Suprapubic skin (tissue), 3 donors: ENCODE data around the gene ITFG2.

Source experiments
- POLR2AphosphoS5 ChIP-seq, 3 donors: sonication (generic); formaldehyde crosslinking; IDR thresholded peaks; one replicate each; pipeline ENCODE4 v1.6.1; 2017; ENCODE audit warnings: antibody characterized with exemption in 3 of 3
- TF ChIP-seq, protein P1 (sequence below), 2 donors: fragments of 200-600 bp in 1 of 2; fragments of 450-650 bp in 1 of 2; sonication (generic) in 1 of 2; IDR thresholded peaks; one replicate each; pipeline ENCODE4 v1.5.1; 2016 to 2019; ENCODE audit warnings: antibody characterized with exemption in 2 of 2, mild to moderate bottlenecking in 1 of 2, moderate library complexity in 1 of 2

DNA sequence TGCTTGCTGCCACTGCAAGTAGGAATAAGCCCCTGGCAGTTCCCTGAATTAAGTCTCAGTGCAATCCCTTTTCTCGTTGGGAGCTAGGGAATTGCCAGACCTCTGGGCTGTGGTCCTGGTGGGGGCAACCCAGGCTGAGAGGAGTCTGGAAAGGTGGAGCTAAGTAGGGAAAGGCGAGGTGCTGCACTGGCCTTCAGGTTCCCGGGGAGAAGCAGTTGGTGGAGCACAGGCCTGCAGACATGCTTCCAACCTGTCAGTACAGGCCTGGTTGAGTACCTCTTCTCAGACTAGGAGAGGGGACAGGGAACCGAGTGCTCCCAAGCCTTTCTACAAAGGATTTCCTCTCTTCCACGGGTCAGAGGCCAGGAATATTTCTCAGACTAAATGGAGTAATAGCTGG, 20.9 kb downstream of the ITFG2 start:
- TF ChIP-seq POLR2AphosphoS5 (IDR thresholded peaks at IDR 0.05) = no peak
- TF ChIP-seq, protein P1, sequence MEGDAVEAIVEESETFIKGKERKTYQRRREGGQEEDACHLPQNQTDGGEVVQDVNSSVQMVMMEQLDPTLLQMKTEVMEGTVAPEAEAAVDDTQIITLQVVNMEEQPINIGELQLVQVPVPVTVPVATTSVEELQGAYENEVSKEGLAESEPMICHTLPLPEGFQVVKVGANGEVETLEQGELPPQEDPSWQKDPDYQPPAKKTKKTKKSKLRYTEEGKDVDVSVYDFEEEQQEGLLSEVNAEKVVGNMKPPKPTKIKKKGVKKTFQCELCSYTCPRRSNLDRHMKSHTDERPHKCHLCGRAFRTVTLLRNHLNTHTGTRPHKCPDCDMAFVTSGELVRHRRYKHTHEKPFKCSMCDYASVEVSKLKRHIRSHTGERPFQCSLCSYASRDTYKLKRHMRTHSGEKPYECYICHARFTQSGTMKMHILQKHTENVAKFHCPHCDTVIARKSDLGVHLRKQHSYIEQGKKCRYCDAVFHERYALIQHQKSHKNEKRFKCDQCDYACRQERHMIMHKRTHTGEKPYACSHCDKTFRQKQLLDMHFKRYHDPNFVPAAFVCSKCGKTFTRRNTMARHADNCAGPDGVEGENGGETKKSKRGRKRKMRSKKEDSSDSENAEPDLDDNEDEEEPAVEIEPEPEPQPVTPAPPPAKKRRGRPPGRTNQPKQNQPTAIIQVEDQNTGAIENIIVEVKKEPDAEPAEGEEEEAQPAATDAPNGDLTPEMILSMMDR (IDR thresholded peaks at IDR 0.05) = no peak
